K562 (cell line): ENCODE results near the gene STUM. TPM values are rescaled to one million over a fixed set of nuclear protein-coding genes. Genes with fewer than 3 reads are reported as not detected.

Experiments used
- ATAC-seq: fragments of 200-7000 bp; cut with Tn5 transposase; 3 replicates; pipeline ENCODE4 v1.9.1; 2020; ENCODE audit warnings: moderate library complexity
- BruUV-seq: library from RNA; stranded (reverse); fragments of 400-500 nt; replicated peaks from 2 replicates; lab custom pipeline; 2021; lab: Mats Ljungman, UMichigan
- CTCF ChIA-PET: fragments of 300-600 bp; formaldehyde crosslinking; extraction: SDS; loops from one replicate; lab custom pipeline; 2021; ENCODE audit warnings: low intra/inter-chr PET ratio; lab: Yijun Ruan, JAX
- POLR2A ChIA-PET: fragments of 300-600, 350-650 bp; sonication (Branson Sonifier 250); formaldehyde crosslinking; extraction: SDS; loops from one replicate; lab custom pipeline; 2021; ENCODE audit warnings: antibody characterized with exemption, inconsistent platforms; lab: Yijun Ruan, JAX
- DNase-seq, 4 experiments: peaks; one replicate each; pipeline versions ENCODE4 v3.0.0 to v3.0.0-alpha.2; 2011 to 2018; ENCODE audit warnings: low spot score in 3 of 4, mixed read lengths in 3 of 4; ENCODE audit errors: extremely low read depth in 1 of 4
- FAIRE-seq: peaks from 2 replicates; lab custom pipeline; 2011; peaks lifted over from hg19 to GRCh38; lab: Jason Lieb, UNC
- H2AFZ ChIP-seq: 2 replicates; pipeline ENCODE4 v1.6.0; 2011; ENCODE audit warnings: low read depth, low read length, control low read depth, inconsistent platforms
- H3K27ac ChIP-seq: fragments of 200-600 bp; 3 replicates; pipeline ENCODE4 v1.8.0; 2011; ENCODE audit warnings: low read depth, mild to moderate bottlenecking, control low read depth, inconsistent platforms, low read length, moderate library complexity, mixed read lengths; ENCODE audit errors: extremely low read depth
- H3K27me3 ChIP-seq, 2 experiments: fragments of 300-600 bp in 1 of 2; 2 replicates in 1 of 2; 3 replicates in 1 of 2; pipeline versions ENCODE4 v1.6.0 to v1.8.0; 2011; ENCODE audit warnings: inconsistent platforms in 2 of 2, low read length in 2 of 2, mild to moderate bottlenecking in 1 of 2, mixed read lengths in 1 of 2, moderate library complexity in 1 of 2; ENCODE audit not compliant: control insufficient read depth in 2 of 2, insufficient read depth in 2 of 2
- H3K36me3 ChIP-seq: fragments of 300-600 bp; 3 replicates; pipeline ENCODE4 v1.8.0; 2011; ENCODE audit warnings: mild to moderate bottlenecking, low read length, inconsistent platforms; ENCODE audit not compliant: control insufficient read depth, insufficient read depth
- H3K4me1 ChIP-seq, 2 experiments: fragments of 200-600 bp in 1 of 2; replicated peaks in 1 of 2; 2 replicates in 1 of 2; 3 replicates in 1 of 2; pipeline versions ENCODE4 v1.5.1 to v1.8.0; 2011; ENCODE audit warnings: inconsistent platforms in 2 of 2, low read length in 2 of 2, mild to moderate bottlenecking in 1 of 2, mixed read lengths in 1 of 2, moderate library complexity in 1 of 2; ENCODE audit not compliant: control insufficient read depth in 2 of 2, insufficient read depth in 2 of 2
- H3K4me2 ChIP-seq: 2 replicates; pipeline ENCODE4 v1.6.1; 2011; ENCODE audit warnings: low read length, control low read depth, inconsistent platforms, mixed read lengths; ENCODE audit not compliant: insufficient read depth
- H3K4me3 ChIP-seq: fragments of 200-600 bp; sonication (generic), shearing (Covaris generic); 2 replicates; pipeline ENCODE4 v1.5.1; 2016; ENCODE audit warnings: control low read depth, inconsistent platforms
- H3K79me2 ChIP-seq: fragments of 200-600 bp; 3 replicates; pipeline ENCODE4 v1.8.0; 2011; ENCODE audit warnings: low read length, inconsistent platforms; ENCODE audit not compliant: control insufficient read depth, insufficient read depth
- H3K9ac ChIP-seq, 2 experiments: 2 replicates each; pipeline versions ENCODE4 v1.6.0 to v1.6.1; 2011; ENCODE audit warnings: low read depth in 2 of 2, low read length in 2 of 2, control low read depth in 1 of 2, inconsistent platforms in 1 of 2, mild to moderate bottlenecking in 1 of 2, mixed read lengths in 1 of 2; ENCODE audit not compliant: insufficient read depth in 1 of 2
- H3K9me1 ChIP-seq: one replicate; pipeline ENCODE4 v1.6.0; 2011; ENCODE audit warnings: inconsistent platforms, mild to moderate bottlenecking, low read length, moderate library complexity; ENCODE audit not compliant: control insufficient read depth, insufficient read depth
- H3K9me3 ChIP-seq: replicated peaks from 2 replicates; pipeline ENCODE4 v1.5.1; 2011; ENCODE audit warnings: low read depth, low read length, inconsistent platforms; ENCODE audit not compliant: control insufficient read depth, insufficient read depth
- H4K20me1 ChIP-seq: replicated peaks from 2 replicates; pipeline ENCODE4 v1.6.1; 2011; ENCODE audit warnings: low read length, inconsistent platforms, mixed read lengths; ENCODE audit not compliant: control insufficient read depth, insufficient read depth
- CBX2 ChIP-seq: fragments of 200-600 bp; sonication (generic); IDR thresholded peaks from one replicate; pipeline ENCODE4 v1.6.1; 2012; ENCODE audit warnings: mild to moderate bottlenecking, low read length, inconsistent platforms; ENCODE audit not compliant: insufficient read depth, poor library complexity, severe bottlenecking
- HDAC3 ChIP-seq: fragments of 450-650 bp; IDR thresholded peaks from 2 replicates; pipeline ENCODE4 v1.6.1; 2018; ENCODE audit warnings: borderline replicate concordance, mild to moderate bottlenecking, moderate library complexity; ENCODE audit not compliant: partially characterized antibody
- ILF3 ChIP-seq: fragments of 450-650 bp; IDR thresholded peaks from 2 replicates; pipeline ENCODE4 v1.6.1; 2018; ENCODE audit warnings: antibody characterized with exemption, mild to moderate bottlenecking, moderate library complexity, borderline replicate concordance
- SMARCA5 ChIP-seq: fragments of 450-650 bp; IDR thresholded peaks from 2 replicates; pipeline ENCODE4 v1.6.1; 2016
- WGBS: fragments of 100-300 bp; shearing (Covaris generic); methylation state at CpG from one replicate; pipeline ENCODE4 v1.1.6; 2016; ENCODE audit warnings: low coverage, mixed read lengths; ENCODE audit not compliant: insufficient coverage; ENCODE audit errors: missing lambda C conversion rate; 5-methylcytosine and 5-hydroxymethylcytosine counted together
- in situ Hi-C: fragments of 300-500 bp; cut with MboI; formaldehyde crosslinking; loops from 4 replicates; pipeline ENCODE4 v1.15.0; 2018; ENCODE audit warnings: inconsistent platforms, mixed read lengths
- intact Hi-C: fragments of 100-400 bp; cut with micrococcal nuclease; formaldehyde crosslinking; loops from 2 replicates; pipeline ENCODE4 v1.14.2; 2022
- polyA plus RNA-seq, 8 experiments: library from polyadenylated mRNA; depleted of rRNA in 4 of 8; stranded (reverse) in 5 of 8; unstranded in 3 of 8; fragments of >200 nt; fragmentation: Nextera tagmentation in 2 of 8; fragmentation: Illumina TruSeq in 1 of 8; extraction: Ambion mirVana in 2 of 8; extraction: Trizol in 1 of 8; gene quantifications; 2 replicates each; pipeline versions ENCODE4 v1.2.1 to v1.2.3, GENCODE V29; 2011 to 2014; ENCODE audit warnings: inconsistent platforms in 1 of 8, missing spikeins in 1 of 8
- total RNA-seq, 7 experiments: library from RNA; depleted of rRNA in 6 of 7; stranded (reverse); fragments of >200 nt in 6 of 7; fragmentation: Illumina TruSeq in 2 of 7; extraction: Trizol in 2 of 7; gene quantifications; 2 replicates each; pipeline versions ENCODE4 v1.2.1 to v1.2.3, GENCODE V29; 2011 to 2021; ENCODE audit warnings: low replicate concordance in 1 of 7

Gene STUM
- total and polyA plus RNA-seq, 9 of the 15 experiments (the other 6 are each of a cell fraction or from before 2014, with no cell fraction given) = not detected

GRCh38 chr1:226549094-226549936 lies 751 bp downstream of the STUM start:
- no peak for TF ChIP-seq ILF3
- no peak for TF ChIP-seq SMARCA5
- TF ChIP-seq CBX2 = no peak
- TF ChIP-seq HDAC3 = no peak
- ChIA-PET CTCF (no interaction called here), POLR2A (interaction anchor here (0.8 to 1.0 kb wide), 2 partner anchors 98 to 130 kb away, joined by 3 to 4 read pairs; no protein-coding TSS in a partner anchor)
- Histone ChIP-seq H3K4me3 (no peak overlapping the region), H3K9me1 (no peaks in the 10 kb centered on the region), H3K36me3 (no peaks in the 10 kb centered on the region), H3K4me1 (peaks cover 0 to 18% of the 10 kb centered on the region in 2 experiments; a peak in 3 of 5 replicates), H3K79me2 (no peaks in the 10 kb centered on the region), H3K27me3 (peaks cover 11 to 51% of the 10 kb centered on the region in 2 experiments; a peak in 4 of 5 replicates), H3K27ac (no peak overlapping the region), H3K4me2 (no peak overlapping the region), H3K9me3 (no peaks in the 10 kb centered on the region), H4K20me1 (no peaks in the 10 kb centered on the region), H3K9ac (no peak overlapping the region), H2AFZ (no peak overlapping the region)
- 41% methylated on average over 51 of the region's 73 CpGs for WGBS
- in situ Hi-C loops = no loop called here
- BruUV-seq = no TSS peak
- ATAC-seq = no peak
- FAIRE-seq = no peak
- intact Hi-C loops = loop anchor here (5.0 kb wide), 1 partner anchor 278 kb away; no protein-coding TSS in a partner anchor
- no peak for DNase-seq
